ENCODE data around the gene TBC1D8.

- TF ChIP-seq CTCF (IDR thresholded peaks at IDR 0.05) (no peak), EZH2 (IDR thresholded peaks at IDR 0.05; ENCODE audit: borderline replicate concordance, insufficient read depth, low read depth, low read length, poor library complexity, severe bottlenecking) (no peak)
These were observed 151.2 kb downstream of the TBC1D8 start for GRCh38 chr2:100999995-101000394.

Data from B cell (primary cell).